Thyroid gland (tissue), 4 donors: ENCODE measurements around the gene COL17A1.

Experiments used
- POLR2A ChIP-seq, 2 donors: fragments of 450-650 bp; IDR thresholded peaks; one replicate each; pipeline ENCODE4 v1.6.1; 2017; ENCODE audit warnings: antibody characterized with exemption in 2 of 2, mild to moderate bottlenecking in 2 of 2, moderate library complexity in 1 of 2
- TF ChIP-seq, protein P1 (sequence below), 6 experiments: fragments of 200-600 bp in 3 of 6; fragments of 450-650 bp in 3 of 6; sonication (generic) in 3 of 6; IDR thresholded peaks; one replicate each; pipeline ENCODE4 v1.5.1; 2016 to 2019; ENCODE audit warnings: antibody characterized with exemption in 6 of 6, mild to moderate bottlenecking in 2 of 6, inconsistent platforms in 1 of 6, moderate library complexity in 1 of 6

DNA sequence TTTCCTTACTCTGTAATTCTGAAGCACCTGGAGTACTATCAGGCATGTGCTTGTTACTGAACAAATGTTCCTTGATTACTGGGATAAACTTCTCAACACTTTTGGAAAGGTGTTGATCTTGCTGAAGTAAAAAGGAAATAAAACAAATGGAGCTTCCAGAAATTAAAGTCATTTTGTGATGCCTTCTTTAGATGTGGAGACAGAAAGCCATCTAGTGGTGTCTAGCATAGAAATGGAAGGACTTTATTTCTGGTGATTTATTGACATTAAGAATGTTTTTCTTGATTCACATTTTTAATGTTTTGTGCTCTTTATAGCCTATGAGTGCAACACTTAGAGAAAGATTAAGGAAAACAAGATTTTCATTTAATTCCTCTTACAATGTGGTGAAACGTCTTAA, 37.7 kb upstream of the COL17A1 start:
- no peak for TF ChIP-seq POLR2A (IDR thresholded peaks at IDR 0.05)
- TF ChIP-seq, protein P1, sequence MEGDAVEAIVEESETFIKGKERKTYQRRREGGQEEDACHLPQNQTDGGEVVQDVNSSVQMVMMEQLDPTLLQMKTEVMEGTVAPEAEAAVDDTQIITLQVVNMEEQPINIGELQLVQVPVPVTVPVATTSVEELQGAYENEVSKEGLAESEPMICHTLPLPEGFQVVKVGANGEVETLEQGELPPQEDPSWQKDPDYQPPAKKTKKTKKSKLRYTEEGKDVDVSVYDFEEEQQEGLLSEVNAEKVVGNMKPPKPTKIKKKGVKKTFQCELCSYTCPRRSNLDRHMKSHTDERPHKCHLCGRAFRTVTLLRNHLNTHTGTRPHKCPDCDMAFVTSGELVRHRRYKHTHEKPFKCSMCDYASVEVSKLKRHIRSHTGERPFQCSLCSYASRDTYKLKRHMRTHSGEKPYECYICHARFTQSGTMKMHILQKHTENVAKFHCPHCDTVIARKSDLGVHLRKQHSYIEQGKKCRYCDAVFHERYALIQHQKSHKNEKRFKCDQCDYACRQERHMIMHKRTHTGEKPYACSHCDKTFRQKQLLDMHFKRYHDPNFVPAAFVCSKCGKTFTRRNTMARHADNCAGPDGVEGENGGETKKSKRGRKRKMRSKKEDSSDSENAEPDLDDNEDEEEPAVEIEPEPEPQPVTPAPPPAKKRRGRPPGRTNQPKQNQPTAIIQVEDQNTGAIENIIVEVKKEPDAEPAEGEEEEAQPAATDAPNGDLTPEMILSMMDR (IDR thresholded peaks at IDR 0.05), result peak in 3 of 6 experiments; percentile 27 to 30 (median 28)
